D721Med (cell line): ENCODE data around the gene MLX.

ENCODE experiments used
- DNase-seq: peaks from one replicate; pipeline ENCODE4 v3.0.0; 2011; ENCODE audit warnings: low spot score; ENCODE audit not compliant: insufficient read length
- FAIRE-seq: peaks from 2 replicates; lab custom pipeline; 2011; peaks lifted over from hg19 to GRCh38; lab: Jason Lieb, UNC
- TF ChIP-seq, protein P1 (sequence below): IDR thresholded peaks from 2 replicates; pipeline ENCODE4 v1.5.1; 2012; ENCODE audit warnings: mild to moderate bottlenecking, control low read depth; ENCODE audit not compliant: insufficient read depth; ENCODE audit errors: missing control alignments

Gene MLX

DNA sequence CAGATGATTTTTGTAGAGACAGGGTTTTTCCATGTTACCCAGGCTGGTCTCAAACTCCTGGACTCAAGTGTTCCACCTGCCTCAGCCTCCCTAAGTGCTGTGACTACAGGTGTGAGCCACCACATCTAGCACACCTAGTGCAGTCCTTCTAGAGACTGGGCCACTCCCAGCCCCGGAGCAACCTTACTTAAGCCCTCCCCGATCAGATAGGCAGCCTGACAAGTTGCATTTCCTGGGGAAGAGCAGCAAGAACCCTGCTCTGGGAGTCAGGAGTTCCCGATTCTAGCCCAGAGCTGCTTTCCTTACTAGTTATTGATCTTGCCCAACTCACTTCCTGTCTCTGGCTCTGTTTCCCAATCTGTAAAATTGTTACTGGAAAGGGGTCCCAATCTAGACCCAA, 37.8 kb upstream of the MLX start:
- FAIRE-seq (no peak), DNase-seq (no peak)
- TF ChIP-seq, protein P1, sequence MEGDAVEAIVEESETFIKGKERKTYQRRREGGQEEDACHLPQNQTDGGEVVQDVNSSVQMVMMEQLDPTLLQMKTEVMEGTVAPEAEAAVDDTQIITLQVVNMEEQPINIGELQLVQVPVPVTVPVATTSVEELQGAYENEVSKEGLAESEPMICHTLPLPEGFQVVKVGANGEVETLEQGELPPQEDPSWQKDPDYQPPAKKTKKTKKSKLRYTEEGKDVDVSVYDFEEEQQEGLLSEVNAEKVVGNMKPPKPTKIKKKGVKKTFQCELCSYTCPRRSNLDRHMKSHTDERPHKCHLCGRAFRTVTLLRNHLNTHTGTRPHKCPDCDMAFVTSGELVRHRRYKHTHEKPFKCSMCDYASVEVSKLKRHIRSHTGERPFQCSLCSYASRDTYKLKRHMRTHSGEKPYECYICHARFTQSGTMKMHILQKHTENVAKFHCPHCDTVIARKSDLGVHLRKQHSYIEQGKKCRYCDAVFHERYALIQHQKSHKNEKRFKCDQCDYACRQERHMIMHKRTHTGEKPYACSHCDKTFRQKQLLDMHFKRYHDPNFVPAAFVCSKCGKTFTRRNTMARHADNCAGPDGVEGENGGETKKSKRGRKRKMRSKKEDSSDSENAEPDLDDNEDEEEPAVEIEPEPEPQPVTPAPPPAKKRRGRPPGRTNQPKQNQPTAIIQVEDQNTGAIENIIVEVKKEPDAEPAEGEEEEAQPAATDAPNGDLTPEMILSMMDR: no peak

DNA sequence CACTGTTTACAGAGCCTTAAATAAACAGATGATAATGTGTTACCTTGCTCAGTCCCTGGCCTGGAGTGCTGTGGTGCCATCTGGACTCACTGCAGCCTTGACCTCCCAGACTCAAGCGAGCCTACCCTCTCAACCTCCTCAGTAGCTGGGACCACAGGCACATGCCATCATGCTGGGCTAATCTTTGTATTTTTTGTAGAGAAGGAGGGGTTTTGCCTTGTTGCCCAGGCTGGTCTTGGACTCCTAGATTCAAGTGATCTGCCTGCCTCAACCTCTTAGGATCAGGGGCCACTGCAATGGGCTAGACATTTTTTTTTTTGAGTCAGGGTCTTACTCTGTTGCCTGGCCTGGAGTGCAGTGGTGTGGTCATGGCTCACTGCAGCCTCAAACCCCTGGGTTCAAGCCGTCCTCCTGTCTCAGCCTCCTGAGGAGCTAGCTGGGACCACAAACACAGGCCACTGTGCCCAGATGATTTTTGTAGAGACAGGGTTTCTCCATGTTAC, 35.9 kb upstream of the MLX start:
- DNase-seq (no peak), FAIRE-seq (no peak)
- TF ChIP-seq, protein P1: no peak

DNA sequence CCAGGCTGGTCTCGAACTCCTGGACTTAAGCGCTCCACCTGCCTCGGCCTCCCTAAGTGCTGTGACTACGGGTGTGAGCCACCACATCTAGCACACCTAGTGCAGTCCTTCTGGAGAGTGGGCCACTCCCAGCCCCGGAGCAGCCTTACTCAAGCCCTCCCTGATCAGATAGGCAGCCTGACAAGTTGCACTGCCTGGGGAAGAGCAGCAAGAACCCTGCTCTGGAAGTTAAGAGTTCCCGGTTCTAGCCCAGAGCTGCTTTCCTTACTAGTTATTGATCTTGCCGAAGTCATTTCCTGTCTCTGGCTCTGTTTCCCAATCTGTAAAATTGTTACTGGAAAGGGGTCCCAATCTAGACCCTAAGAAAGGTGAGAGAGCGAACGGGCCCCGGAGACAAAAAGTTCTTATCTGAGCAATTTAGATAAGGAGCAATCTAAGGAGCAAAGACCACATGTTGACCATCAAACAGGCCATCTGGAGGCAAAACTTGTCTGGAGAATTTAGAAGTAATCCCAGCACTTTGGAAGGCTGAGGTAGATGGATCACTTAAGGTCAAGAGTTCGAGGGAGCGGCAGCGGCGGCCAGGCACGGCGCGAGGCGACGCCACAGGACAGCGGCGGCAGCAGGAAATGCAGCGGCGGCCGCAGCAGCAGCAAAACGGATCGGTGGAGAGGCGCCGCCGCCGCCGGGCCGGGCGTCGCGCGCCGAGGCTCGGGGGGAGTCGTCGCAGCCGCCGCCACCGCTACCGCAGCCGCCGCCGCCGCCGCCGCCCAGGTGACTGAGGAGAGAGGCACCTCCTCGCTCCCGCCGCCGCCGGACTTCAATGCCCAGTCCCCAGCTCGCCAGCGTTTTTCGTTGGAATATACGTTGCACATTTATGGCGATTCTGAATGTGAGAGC, 35.2 kb upstream of the MLX start:
- DNase-seq (no peak), FAIRE-seq (no peak)
- TF ChIP-seq, protein P1: peak; percentile 25

DNA sequence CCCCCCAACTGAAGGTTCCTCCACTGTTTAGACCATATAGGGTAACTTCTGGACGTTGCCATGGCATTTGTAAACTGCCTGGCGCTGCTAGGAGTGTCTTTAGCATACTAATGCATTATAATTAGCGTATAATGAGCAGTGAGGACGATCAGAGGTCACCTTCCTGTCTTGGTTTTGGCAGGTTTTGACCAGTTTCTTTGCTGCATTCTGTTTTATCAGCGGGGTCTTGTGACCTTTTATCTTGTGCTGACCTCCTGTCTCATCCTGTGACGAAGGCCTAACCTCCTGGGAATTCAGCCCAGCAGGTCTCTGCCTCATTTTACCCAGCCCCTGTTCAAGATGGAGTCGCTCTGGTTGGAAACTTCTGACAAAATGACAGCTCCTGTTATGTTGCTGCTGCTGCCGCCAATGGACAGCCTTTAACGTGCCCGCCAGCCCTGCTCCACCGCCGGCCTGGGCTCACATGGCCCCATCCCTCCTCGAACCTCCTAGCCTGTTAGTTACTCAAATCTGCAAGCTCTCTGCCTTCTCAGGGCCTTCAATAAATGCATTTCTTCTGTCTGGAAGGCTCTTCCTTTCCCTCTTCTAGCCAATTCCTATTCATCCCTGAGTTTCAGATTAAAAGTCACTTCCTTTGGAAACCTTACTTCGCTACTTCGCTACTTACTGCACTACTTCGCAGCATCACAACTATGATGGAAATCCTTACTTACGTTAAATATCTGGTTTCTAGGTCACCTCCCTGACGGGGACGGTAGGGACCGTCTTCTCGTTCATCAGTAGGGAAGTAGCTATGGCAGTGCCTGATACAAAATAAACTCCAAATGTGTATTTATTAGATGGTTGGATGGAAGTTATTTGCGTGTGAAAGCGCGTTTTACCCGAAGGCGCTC, 31.5 kb upstream of the MLX start:
- no peak for DNase-seq
- TF ChIP-seq, protein P1: no peak
- no peak for FAIRE-seq

DNA sequence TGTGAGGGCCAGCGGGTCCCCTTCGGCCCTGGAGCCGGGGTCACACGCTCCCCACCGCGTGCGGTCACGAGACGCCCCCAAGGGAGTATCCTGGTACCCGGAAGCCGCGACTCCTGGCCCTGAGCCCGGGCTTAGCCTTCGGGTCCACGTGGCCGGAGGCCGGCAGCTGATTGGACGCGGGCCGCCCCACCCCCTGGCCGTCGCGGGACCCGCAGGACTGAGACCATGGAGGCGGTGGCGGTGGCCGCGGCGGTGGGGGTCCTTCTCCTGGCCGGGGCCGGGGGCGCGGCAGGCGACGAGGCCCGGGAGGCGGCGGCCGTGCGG, 30.9 kb upstream of the MLX start, which contains the start of gene NAGLU:
Gene NAGLU, plus strand, starts transcription at position 194 of the 324 bp plus-strand sequence. Its CDS starts 32 bp downstream, at position 226.
- TF ChIP-seq, protein P1: no peak
- peak; percentile 99 for DNase-seq
- no peak for FAIRE-seq

DNA sequence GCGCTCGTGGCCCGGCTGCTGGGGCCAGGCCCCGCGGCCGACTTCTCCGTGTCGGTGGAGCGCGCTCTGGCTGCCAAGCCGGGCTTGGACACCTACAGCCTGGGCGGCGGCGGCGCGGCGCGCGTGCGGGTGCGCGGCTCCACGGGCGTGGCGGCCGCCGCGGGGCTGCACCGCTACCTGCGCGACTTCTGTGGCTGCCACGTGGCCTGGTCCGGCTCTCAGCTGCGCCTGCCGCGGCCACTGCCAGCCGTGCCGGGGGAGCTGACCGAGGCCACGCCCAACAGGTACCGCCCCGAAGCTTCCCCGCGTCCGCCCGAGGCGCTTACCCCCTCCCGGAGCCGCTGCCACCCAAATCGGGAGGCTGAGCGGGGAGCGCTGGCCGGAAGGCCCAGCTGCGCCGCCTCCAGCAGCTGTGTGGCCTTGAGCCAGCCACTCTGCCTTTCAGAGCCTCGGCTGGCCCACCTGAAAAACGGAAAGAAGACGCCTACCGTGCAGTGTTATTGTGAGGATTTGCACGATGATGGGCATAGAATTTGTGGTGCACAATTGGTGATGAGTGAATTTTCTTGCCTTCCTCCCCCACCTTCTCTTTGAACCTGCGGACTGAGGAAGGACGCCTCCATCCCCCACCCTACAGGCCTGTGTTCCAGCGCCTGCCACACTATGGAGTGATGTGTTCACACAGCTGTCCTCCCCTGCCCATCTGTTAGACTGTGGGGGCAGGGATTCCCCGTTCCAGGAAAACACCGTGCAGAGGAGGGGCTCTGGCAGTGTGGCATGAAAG, 30.3 kb upstream of the MLX start:
- DNase-seq (peak; percentile 74), FAIRE-seq (no peak)
- TF ChIP-seq, protein P1: no peak
